ENCODE data around the gene FAM171A1. TPM values are rescaled to one million over a fixed set of nuclear protein-coding genes. Genes with fewer than 3 reads are reported as not detected.
"Not testable (repeated sequence)": the region's sequence is repeated elsewhere in the genome, so short reads cannot be mapped to it uniquely, and the experiment has no call there.

The FAM171A1 gene
- total and polyA plus RNA-seq, 2 donors = 4.2 to 5.4 TPM

- Histone ChIP-seq H3K4me3 (ENCODE audit: low read length in 2 of 2) (no peak overlapping the region), H3K27me3 (ENCODE audit: control insufficient read depth in 2 of 2, insufficient read depth in 1 of 2, low read length in 1 of 2) (peaks cover 0 to 3% of the 10 kb centered on the region in 2 donors), H3K27ac (ENCODE audit: low read depth in 1 of 2, low read length in 1 of 2) (no peak overlapping the region), H3K9me3 (ENCODE audit: control insufficient read depth in 2 of 2, insufficient read depth in 1 of 2, low read length in 1 of 2) (no peaks in the 10 kb centered on the region), H3K4me1 (ENCODE audit: control insufficient read depth in 2 of 2, insufficient read depth in 2 of 2, low read length in 2 of 2) (no peaks in the 10 kb centered on the region), H3K36me3 (ENCODE audit: control insufficient read depth in 2 of 2, insufficient read depth in 2 of 2, low read length in 1 of 2) (no peaks in the 10 kb centered on the region)
- DNase-seq (ENCODE audit: low read depth in 6 of 9, low spot score in 9 of 9) = no peak
- 97% methylated on average over 3 of the region's 3 CpGs for WGBS
These were observed 28.1 kb downstream of the FAM171A1 start for GRCh38 chr10:15342970-15343369.

GRCh38 chr10:15341502-15342128, 29.5 kb downstream of the FAM171A1 start:
- H3K36me3 ChIP-seq (ENCODE audit: control insufficient read depth in 2 of 2, insufficient read depth in 2 of 2, low read length in 1 of 2) = no peaks in the 10 kb centered on the region
- H3K27me3 ChIP-seq (ENCODE audit: control insufficient read depth in 2 of 2, insufficient read depth in 1 of 2, low read length in 1 of 2) = no peaks in the 10 kb centered on the region
- no peak for DNase-seq (ENCODE audit: low read depth in 6 of 9, low spot score in 9 of 9)
- no peaks in the 10 kb centered on the region for H3K4me1 ChIP-seq (ENCODE audit: control insufficient read depth in 2 of 2, insufficient read depth in 2 of 2, low read length in 2 of 2)
- H3K27ac ChIP-seq (ENCODE audit: low read depth in 1 of 2, low read length in 1 of 2) = no peak overlapping the region
- WGBS = 41% methylated on average over 7 of the region's 7 CpGs
- H3K9me3 ChIP-seq (ENCODE audit: control insufficient read depth in 2 of 2, insufficient read depth in 1 of 2, low read length in 1 of 2) = no peaks in the 10 kb centered on the region
- H3K4me3 ChIP-seq (ENCODE audit: low read length in 2 of 2) = no peak overlapping the region

GRCh38 chr10:15339892-15340291, 31.2 kb downstream of the FAM171A1 start:
- no peak for DNase-seq (ENCODE audit: low read depth in 6 of 9, low spot score in 9 of 9)
- no peak overlapping the region for H3K27ac ChIP-seq (ENCODE audit: low read depth in 1 of 2, low read length in 1 of 2)
- H3K4me1 ChIP-seq (ENCODE audit: control insufficient read depth in 2 of 2, insufficient read depth in 2 of 2, low read length in 2 of 2) = no peaks in the 10 kb centered on the region
- no peak overlapping the region for H3K4me3 ChIP-seq (ENCODE audit: low read length in 2 of 2)
- H3K9me3 ChIP-seq (ENCODE audit: control insufficient read depth in 2 of 2, insufficient read depth in 1 of 2, low read length in 1 of 2) = no peaks in the 10 kb centered on the region
- no peaks in the 10 kb centered on the region for H3K36me3 ChIP-seq (ENCODE audit: control insufficient read depth in 2 of 2, insufficient read depth in 2 of 2, low read length in 1 of 2)
- H3K27me3 ChIP-seq (ENCODE audit: control insufficient read depth in 2 of 2, insufficient read depth in 1 of 2, low read length in 1 of 2) = no peaks in the 10 kb centered on the region
- WGBS = 96% methylated on average over 2 of the region's 2 CpGs

GRCh38 chr10:15337441-15337923, 33.6 kb downstream of the FAM171A1 start:
- not testable (repeated sequence) for H3K9me3 ChIP-seq (ENCODE audit: control insufficient read depth in 2 of 2, insufficient read depth in 1 of 2, low read length in 1 of 2); H3K36me3 ChIP-seq (ENCODE audit: control insufficient read depth in 2 of 2, insufficient read depth in 2 of 2, low read length in 1 of 2); DNase-seq (ENCODE audit: low read depth in 6 of 9, low spot score in 9 of 9); H3K4me3 ChIP-seq (ENCODE audit: low read length in 2 of 2); H3K27ac ChIP-seq (ENCODE audit: low read depth in 1 of 2, low read length in 1 of 2); H3K27me3 ChIP-seq (ENCODE audit: control insufficient read depth in 2 of 2, insufficient read depth in 1 of 2, low read length in 1 of 2); H3K4me1 ChIP-seq (ENCODE audit: control insufficient read depth in 2 of 2, insufficient read depth in 2 of 2, low read length in 2 of 2)
- WGBS = 98% methylated on average over 24 of the region's 24 CpGs

GRCh38 chr10:15336211-15336610, 34.9 kb downstream of the FAM171A1 start:
- no peaks in the 10 kb centered on the region for H3K36me3 ChIP-seq (ENCODE audit: control insufficient read depth in 2 of 2, insufficient read depth in 2 of 2, low read length in 1 of 2)
- H3K9me3 ChIP-seq (ENCODE audit: control insufficient read depth in 2 of 2, insufficient read depth in 1 of 2, low read length in 1 of 2) = no peaks in the 10 kb centered on the region
- 86% methylated on average over 4 of the region's 4 CpGs for WGBS
- H3K4me3 ChIP-seq (ENCODE audit: low read length in 2 of 2) = no peak overlapping the region
- H3K27me3 ChIP-seq (ENCODE audit: control insufficient read depth in 2 of 2, insufficient read depth in 1 of 2, low read length in 1 of 2) = no peaks in the 10 kb centered on the region
- H3K4me1 ChIP-seq (ENCODE audit: control insufficient read depth in 2 of 2, insufficient read depth in 2 of 2, low read length in 2 of 2) = no peaks in the 10 kb centered on the region
- H3K27ac ChIP-seq (ENCODE audit: low read depth in 1 of 2, low read length in 1 of 2) = no peak overlapping the region
- DNase-seq (ENCODE audit: low read depth in 6 of 9, low spot score in 9 of 9) = no peak

- Histone ChIP-seq H3K27me3 (ENCODE audit: control insufficient read depth in 2 of 2, insufficient read depth in 1 of 2, low read length in 1 of 2) (no peaks in the 10 kb centered on the region), H3K27ac (ENCODE audit: low read depth in 1 of 2, low read length in 1 of 2) (no peak overlapping the region), H3K9me3 (ENCODE audit: control insufficient read depth in 2 of 2, insufficient read depth in 1 of 2, low read length in 1 of 2) (no peaks in the 10 kb centered on the region), H3K36me3 (ENCODE audit: control insufficient read depth in 2 of 2, insufficient read depth in 2 of 2, low read length in 1 of 2) (no peaks in the 10 kb centered on the region), H3K4me1 (ENCODE audit: control insufficient read depth in 2 of 2, insufficient read depth in 2 of 2, low read length in 2 of 2) (no peaks in the 10 kb centered on the region), H3K4me3 (ENCODE audit: low read length in 2 of 2) (no peak overlapping the region)
- DNase-seq (ENCODE audit: low read depth in 6 of 9, low spot score in 9 of 9) = no peak
- WGBS = 90% methylated on average over 2 of the region's 2 CpGs
These were observed 35.6 kb downstream of the FAM171A1 start for GRCh38 chr10:15335508-15335907.

GRCh38 chr10:15334650-15335323, 36.3 kb downstream of the FAM171A1 start:
- H3K4me3 ChIP-seq (ENCODE audit: low read length in 2 of 2) = no peak overlapping the region
- H3K4me1 ChIP-seq (ENCODE audit: control insufficient read depth in 2 of 2, insufficient read depth in 2 of 2, low read length in 2 of 2) = no peaks in the 10 kb centered on the region
- no peak for DNase-seq (ENCODE audit: low read depth in 6 of 9, low spot score in 9 of 9)
- H3K27ac ChIP-seq (ENCODE audit: low read depth in 1 of 2, low read length in 1 of 2) = no peak overlapping the region
- no peaks in the 10 kb centered on the region for H3K36me3 ChIP-seq (ENCODE audit: control insufficient read depth in 2 of 2, insufficient read depth in 2 of 2, low read length in 1 of 2)
- no peaks in the 10 kb centered on the region for H3K9me3 ChIP-seq (ENCODE audit: control insufficient read depth in 2 of 2, insufficient read depth in 1 of 2, low read length in 1 of 2)
- no peaks in the 10 kb centered on the region for H3K27me3 ChIP-seq (ENCODE audit: control insufficient read depth in 2 of 2, insufficient read depth in 1 of 2, low read length in 1 of 2)
- 98% methylated on average over 7 of the region's 7 CpGs for WGBS

GRCh38 chr10:15333909-15334649, 37.0 kb downstream of the FAM171A1 start:
- DNase-seq (ENCODE audit: low read depth in 6 of 9, low spot score in 9 of 9) = no peak
- Histone ChIP-seq H3K4me3 (ENCODE audit: low read length in 2 of 2) (no peak overlapping the region), H3K27ac (ENCODE audit: low read depth in 1 of 2, low read length in 1 of 2) (no peak overlapping the region), H3K9me3 (ENCODE audit: control insufficient read depth in 2 of 2, insufficient read depth in 1 of 2, low read length in 1 of 2) (no peaks in the 10 kb centered on the region), H3K4me1 (ENCODE audit: control insufficient read depth in 2 of 2, insufficient read depth in 2 of 2, low read length in 2 of 2) (no peaks in the 10 kb centered on the region), H3K36me3 (ENCODE audit: control insufficient read depth in 2 of 2, insufficient read depth in 2 of 2, low read length in 1 of 2) (no peaks in the 10 kb centered on the region), H3K27me3 (ENCODE audit: control insufficient read depth in 2 of 2, insufficient read depth in 1 of 2, low read length in 1 of 2) (no peaks in the 10 kb centered on the region)
- 88% methylated on average over 6 of the region's 6 CpGs for WGBS

GRCh38 chr10:15333181-15333580, 37.9 kb downstream of the FAM171A1 start:
- H3K27ac ChIP-seq (ENCODE audit: low read depth in 1 of 2, low read length in 1 of 2); H3K27me3 ChIP-seq (ENCODE audit: control insufficient read depth in 2 of 2, insufficient read depth in 1 of 2, low read length in 1 of 2); H3K9me3 ChIP-seq (ENCODE audit: control insufficient read depth in 2 of 2, insufficient read depth in 1 of 2, low read length in 1 of 2); H3K4me1 ChIP-seq (ENCODE audit: control insufficient read depth in 2 of 2, insufficient read depth in 2 of 2, low read length in 2 of 2); H3K4me3 ChIP-seq (ENCODE audit: low read length in 2 of 2); H3K36me3 ChIP-seq (ENCODE audit: control insufficient read depth in 2 of 2, insufficient read depth in 2 of 2, low read length in 1 of 2); DNase-seq (ENCODE audit: low read depth in 6 of 9, low spot score in 9 of 9): not testable (repeated sequence)
- 98% methylated on average over 8 of the region's 8 CpGs for WGBS

All from thymus (tissue), 11 donors.